Stimulated activated CD4-positive, alpha-beta T cell treated with anti-CD3 and anti-CD28 coated beads, TNF-alpha, amount 100 ng/mL, for 1 hour (primary cell): ENCODE data around the gene FEM1C.
"Not testable (repeated sequence)": the region's sequence is repeated elsewhere in the genome, so short reads cannot be mapped to it uniquely, and the experiment has no call there.

Experiments
- DNase-seq, 3 donors: peaks; one replicate each; pipeline ENCODE4 v3.0.0-alpha.2; 2020; ENCODE audit warnings: low read depth in 3 of 3, low spot score in 1 of 3

FEM1C gene

DNA sequence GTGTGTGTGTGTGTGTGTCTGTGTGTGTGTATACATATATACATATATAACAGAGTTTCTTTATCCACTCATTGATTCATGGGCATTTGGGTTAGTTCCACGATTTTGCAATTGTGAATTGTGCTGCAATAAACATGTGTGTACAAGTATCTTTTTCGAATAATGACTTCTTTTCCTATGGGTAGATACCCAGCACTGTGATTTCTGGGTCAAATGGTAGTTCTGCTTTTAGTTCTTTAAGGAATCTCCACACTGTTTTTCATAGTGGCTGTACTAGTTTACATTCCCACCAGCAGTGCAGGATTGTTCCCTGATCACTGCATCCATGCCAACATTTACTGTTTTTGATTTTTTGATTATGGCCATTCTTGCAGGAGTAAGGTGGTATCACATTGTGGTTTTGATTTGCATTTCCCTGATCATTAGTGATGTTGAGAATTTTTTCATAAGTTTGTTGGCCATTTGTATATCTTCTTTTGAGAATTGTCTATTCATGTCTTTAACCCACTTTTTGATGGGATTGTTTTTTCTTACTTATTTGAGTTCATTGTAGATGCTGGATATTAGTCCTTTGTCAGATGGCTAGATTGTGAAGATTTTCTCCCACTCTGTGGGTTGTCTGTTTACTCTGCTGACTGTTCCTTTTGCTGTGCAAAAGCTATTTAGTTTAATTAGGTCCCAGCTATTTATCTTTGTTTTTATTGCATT lies 65.3 kb downstream of the FEM1C start:
- not testable (repeated sequence) for DNase-seq

GRCh38 chr5:115478281-115478680 lies 66.3 kb downstream of the FEM1C start:
- no peak for DNase-seq

DNA sequence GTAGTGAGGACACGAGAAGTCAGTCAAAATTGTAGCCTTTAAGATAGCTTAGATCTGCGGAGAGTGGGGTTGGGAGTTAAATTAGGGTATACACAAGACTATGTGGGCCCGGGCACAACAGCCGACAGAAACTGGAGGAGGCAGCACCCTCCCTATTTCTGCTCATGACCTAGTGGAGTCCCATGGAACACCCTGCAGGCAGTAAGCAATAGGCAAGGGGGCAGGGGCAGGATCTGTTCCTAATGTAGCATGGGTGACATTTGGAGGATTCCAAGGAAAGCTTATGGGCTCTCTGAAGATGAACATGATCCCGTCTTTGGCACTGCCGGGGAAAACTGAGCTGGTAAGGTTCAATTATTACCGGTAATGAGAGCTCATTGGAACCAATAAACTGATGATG lies 67.0 kb downstream of the FEM1C start:
- DNase-seq, result no peak

GRCh38 chr5:115475788-115476187 lies 68.8 kb downstream of the FEM1C start:
- no peak for DNase-seq

DNA sequence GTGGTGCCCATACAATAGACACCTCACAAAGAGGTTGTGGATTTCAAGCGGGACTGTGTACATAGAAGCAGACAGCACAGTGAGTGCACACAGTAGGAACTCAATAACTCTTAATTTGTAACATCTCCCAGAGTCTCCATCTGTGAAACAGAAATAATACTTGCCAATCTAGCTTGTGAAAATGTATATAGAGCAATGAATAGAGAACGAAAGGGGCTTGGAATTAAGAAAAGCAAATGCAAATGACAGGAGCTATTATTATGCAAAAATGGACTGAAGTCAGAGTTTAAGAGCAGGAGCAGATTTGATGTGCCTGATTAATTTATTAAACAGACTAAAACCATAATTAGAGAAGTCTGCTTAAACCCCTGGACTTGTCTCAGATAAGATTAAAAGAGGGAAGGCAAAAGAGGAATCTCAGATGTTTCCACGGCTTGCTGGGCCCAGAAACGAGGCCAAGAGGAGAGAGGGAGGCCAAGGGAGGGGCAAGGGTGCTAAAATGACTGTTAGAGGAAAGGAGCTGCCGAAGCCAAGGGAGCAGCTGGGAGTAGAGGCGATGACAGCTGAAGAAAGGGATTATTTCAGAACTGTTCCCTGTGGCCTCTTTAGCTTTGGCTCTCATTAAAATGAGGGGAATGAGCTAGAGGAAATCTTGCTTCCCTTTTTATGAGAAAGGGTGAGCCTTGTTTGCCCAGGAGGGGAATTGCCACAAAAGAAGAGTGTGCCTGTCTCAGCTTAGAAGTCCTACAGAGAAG lies 72.1 kb downstream of the FEM1C start:
- no peak for DNase-seq

- DNase-seq, result no peak
Measured at GRCh38 chr5:115471345-115472063, 73.1 kb downstream of the FEM1C start.

DNA sequence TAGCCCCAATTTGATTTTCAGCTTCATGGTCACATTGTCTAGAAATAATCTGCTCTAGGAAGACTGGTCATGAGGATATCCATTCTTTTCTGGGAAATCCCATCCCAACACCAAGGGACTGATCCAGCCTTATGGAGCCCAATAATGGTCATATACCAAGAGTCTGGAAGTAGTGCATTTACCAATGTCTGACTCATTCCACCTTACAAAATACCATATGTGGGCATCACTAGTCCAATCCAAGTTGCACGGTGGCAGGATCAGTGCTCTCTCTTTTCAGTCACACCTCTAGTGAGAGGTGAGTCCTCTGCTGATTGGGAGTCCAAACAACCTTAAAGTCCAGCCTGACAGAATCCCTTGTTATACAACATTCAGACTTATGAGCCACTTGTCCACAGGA lies 73.7 kb downstream of the FEM1C start:
- no peak for DNase-seq
